Measurements from ENCODE around the gene PRR5. TPM values are rescaled to one million over a fixed set of nuclear protein-coding genes. Genes with fewer than 3 reads are reported as not detected.

The PRR5 gene
- total RNA-seq, 1 donor from 2014 or later: 28.4 TPM

Other genes with a start within 250 kb of the PRR5 start
- 17.3 TPM for gene RTL6, start 204.0 kb upstream of the PRR5 start, total RNA-seq (ENCODE audit: insufficient read depth, low replicate concordance)
- gene ARHGAP8, start 50.4 kb downstream of the PRR5 start, total RNA-seq (ENCODE audit: insufficient read depth, low replicate concordance): 5.3 TPM

Data from umbilical cord (tissue), 1 donor.